GM21423 (cell line): ENCODE results near the gene ZSCAN23.

ENCODE experiments used
- ATAC-seq: cut with Tn5 transposase; IDR thresholded peaks from one replicate; pipeline ENCODE4 v1.9.1; 2021; ENCODE audit warnings: mild to moderate bottlenecking, moderate library complexity; ENCODE audit not compliant: unreplicated experiment

ZSCAN23 gene

GRCh38 chr6:28383235-28384142, 59.8 kb downstream of the ZSCAN23 start:
- ATAC-seq, result peak; percentile 89
